Gastroesophageal sphincter (tissue), 3 donors: Measurements from ENCODE around the gene MON1A.

Experiments
- CTCF ChIP-seq, 4 experiments: fragments of 200-600 bp in 2 of 4; fragments of 450-650 bp in 2 of 4; sonication (generic) in 1 of 4; IDR thresholded peaks; one replicate each; pipeline ENCODE4 v1.5.1; 2017 to 2019; ENCODE audit warnings: antibody characterized with exemption in 4 of 4, mild to moderate bottlenecking in 2 of 4, moderate library complexity in 2 of 4
- POLR2A ChIP-seq, 2 donors: fragments of 450-650 bp; IDR thresholded peaks; one replicate each; pipeline ENCODE4 v1.6.1; 2017; ENCODE audit warnings: antibody characterized with exemption in 2 of 2, mild to moderate bottlenecking in 2 of 2, moderate library complexity in 1 of 2

- TF ChIP-seq CTCF (IDR thresholded peaks at IDR 0.05) (no peak), POLR2A (IDR thresholded peaks at IDR 0.05) (no peak)
These were observed 18.5 kb downstream of the MON1A start for GRCh38 chr3:49911124-49911420.
